Cardiac fibroblast (primary cell): ENCODE results near the gene INPP5J.
"Not testable (repeated sequence)": the region's sequence is repeated elsewhere in the genome, so short reads cannot be mapped to it uniquely, and the experiment has no call there.

ENCODE experiments used
- DNase-seq, 2 donors: peaks; one replicate each; pipeline versions ENCODE4 v3.0.0 to v3.0.0-alpha.2; 2010; ENCODE audit warnings: low read depth in 2 of 2
- H3K4me3 ChIP-seq, 2 donors: replicated peaks in 1 of 2; 1 replicate in 1 of 2; 2 replicates in 1 of 2; pipeline ENCODE4 v1.5.1; 2011; ENCODE audit warnings: low read depth in 2 of 2, low read length in 2 of 2, mild to moderate bottlenecking in 2 of 2, moderate library complexity in 1 of 2
- CTCF ChIP-seq: IDR thresholded peaks from one replicate; pipeline ENCODE4 v1.5.1; 2011; ENCODE audit warnings: low read depth, mild to moderate bottlenecking, low read length, inconsistent platforms

INPP5J gene

GRCh38 chr22:31162015-31162765, 39.4 kb downstream of the INPP5J start:
- no peak overlapping the region for H3K4me3 ChIP-seq
- no peak for TF ChIP-seq CTCF
- peak; percentile 23 to 26 for DNase-seq

GRCh38 chr22:31170971-31171370, 48.2 kb downstream of the INPP5J start:
- H3K4me3 ChIP-seq, result no peak overlapping the region
- TF ChIP-seq CTCF, result no peak
- DNase-seq, result no peak

- not testable (repeated sequence) for H3K4me3 ChIP-seq, DNase-seq
Measured at GRCh38 chr22:31171734-31172133, 49.0 kb downstream of the INPP5J start.

GRCh38 chr22:31173386-31174145, 50.8 kb downstream of the INPP5J start:
- DNase-seq, result peak; percentile 65 to 93
- H3K4me3 ChIP-seq, result no peak overlapping the region
- TF ChIP-seq CTCF, result no peak

GRCh38 chr22:31176923-31177322, 54.2 kb downstream of the INPP5J start:
- DNase-seq, result no peak
- no peak overlapping the region for H3K4me3 ChIP-seq

GRCh38 chr22:31177420-31178162, 54.8 kb downstream of the INPP5J start:
- no peak for TF ChIP-seq CTCF
- peak; percentile 78 to 87 for DNase-seq
- no peak overlapping the region for H3K4me3 ChIP-seq

More at GRCh38 chr22:31176923-31177322, 54.2 kb downstream of the INPP5J start:
- no peak for TF ChIP-seq CTCF

- DNase-seq, result no peak
- no peak overlapping the region for H3K4me3 ChIP-seq
- no peak for TF ChIP-seq CTCF
Measured at GRCh38 chr22:31178859-31179258, 56.1 kb downstream of the INPP5J start.
